GM19372 (cell line): ENCODE data around the gene KIAA1217.

Experiments used
- ATAC-seq: cut with Tn5 transposase; IDR thresholded peaks from one replicate; pipeline ENCODE4 v1.9.1; 2021; ENCODE audit warnings: mild to moderate bottlenecking, low read depth, moderate library complexity; ENCODE audit not compliant: unreplicated experiment

The KIAA1217 gene

DNA sequence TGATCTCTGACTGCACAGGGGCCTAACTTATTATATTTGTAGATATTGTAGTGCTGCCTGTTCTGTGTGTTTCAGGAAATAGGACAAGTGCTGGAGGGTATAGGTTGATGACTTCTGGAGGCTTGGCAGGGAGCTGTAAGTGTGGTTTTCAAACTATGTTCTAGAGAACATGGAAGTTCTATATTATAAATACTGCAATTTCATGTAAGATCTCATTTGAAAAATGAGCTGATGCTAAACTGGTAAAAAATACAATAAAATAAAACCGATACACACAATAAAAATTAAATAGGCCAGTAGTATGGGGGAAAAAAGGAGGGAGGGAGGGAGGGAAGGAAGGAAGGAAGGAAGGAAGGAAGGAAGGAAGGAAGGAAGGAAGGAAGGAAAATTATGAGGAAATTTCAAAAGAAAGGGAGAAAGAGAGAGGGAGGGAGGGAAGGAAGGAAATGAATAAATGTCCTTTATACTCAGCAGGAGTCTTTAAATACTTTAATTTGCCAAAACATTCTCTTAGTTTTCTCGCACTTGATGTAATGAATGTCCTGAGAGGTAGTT, 181.3 kb downstream of the KIAA1217 start:
- no peak for ATAC-seq

DNA sequence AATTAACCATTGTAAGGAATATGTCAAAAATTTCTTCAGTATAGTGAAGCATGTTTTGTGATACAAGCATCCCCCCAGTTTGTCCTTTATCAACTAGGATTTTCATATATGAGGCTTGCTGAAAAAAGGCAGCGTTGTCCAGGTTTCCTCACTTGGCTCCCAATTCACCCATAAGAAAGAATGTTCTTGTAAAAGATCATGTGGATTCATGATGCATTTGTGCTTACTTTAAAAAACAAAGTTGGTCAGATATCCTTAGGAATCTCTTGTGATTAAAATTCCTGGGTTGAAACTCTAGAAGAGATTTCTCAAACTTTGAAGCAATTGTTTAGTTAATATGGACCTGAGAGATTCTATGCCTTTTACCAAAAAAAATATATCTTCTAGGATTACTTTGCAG, 181.8 kb downstream of the KIAA1217 start:
- no peak for ATAC-seq

DNA sequence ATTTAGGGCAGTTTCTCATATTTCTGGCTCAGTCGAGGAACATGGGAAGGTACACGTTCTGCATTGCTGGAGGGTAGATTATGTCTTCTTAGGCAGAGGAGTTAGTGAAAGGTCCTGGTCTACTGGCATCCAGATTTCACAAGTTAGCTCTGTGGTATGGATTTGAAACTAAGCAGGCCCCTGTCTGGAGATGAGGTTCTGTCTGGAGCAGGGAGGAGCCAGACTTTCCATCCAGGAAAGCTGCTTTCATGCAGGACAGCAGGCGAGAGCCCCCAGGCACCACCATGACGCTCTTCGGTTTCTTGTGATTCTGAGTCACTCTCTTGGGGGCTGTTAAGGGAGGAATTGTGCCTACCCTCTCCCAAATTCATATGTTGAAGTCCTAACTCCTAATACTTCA, 184.3 kb downstream of the KIAA1217 start:
- no peak for ATAC-seq

DNA sequence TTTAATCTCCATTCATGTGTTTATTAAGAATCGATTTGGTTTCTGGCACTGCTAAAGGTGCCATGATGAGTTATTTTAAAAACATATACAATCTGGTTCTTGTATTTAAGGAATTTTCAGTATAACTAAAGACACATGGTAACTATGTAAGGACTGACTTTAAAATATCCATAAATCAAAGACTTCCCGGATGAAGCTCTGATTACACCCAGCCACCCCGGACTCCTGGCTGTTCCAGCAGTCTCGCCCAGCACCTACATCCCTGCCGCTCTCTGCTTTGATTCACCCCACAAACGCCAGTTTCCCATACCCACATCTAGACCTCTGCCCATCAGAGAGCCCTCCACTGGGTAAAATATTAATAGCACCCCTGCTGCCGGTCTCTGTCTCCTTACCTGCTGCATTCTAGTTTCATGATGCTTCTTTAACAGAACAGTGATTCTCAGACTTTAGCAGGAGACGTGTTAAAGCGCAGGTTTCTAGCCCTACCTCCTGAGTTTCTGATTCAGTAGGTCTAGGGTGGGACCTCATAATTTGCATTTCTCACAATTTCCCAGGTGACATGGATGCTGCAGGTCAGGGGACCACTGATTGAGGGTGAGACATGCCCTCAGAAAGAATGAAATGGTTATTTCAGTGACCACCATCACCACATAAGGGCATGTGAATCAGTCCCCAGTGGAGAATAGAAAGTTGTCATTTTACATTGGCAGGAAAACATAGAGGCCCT, 185.7 kb downstream of the KIAA1217 start:
- no peak for ATAC-seq

DNA sequence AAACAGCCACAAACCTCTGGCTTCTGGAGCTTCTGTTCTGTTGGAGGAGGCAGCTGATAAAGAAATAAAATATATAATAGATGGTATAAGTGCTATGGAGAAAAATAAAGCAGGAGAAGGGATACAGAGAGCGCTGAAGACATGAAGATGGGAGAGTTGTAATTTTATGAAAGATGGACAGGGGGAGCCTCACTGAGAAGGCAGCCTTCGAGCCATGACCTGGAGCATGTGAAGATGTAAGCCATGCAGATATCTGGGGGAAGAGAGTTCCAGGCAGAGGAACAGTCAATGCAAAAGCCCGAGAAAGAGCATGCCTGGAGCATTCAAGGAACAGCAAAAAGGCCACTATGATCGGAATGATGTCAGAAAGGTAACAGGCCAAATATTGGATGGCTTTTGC, 187.5 kb downstream of the KIAA1217 start:
- ATAC-seq, result no peak

DNA sequence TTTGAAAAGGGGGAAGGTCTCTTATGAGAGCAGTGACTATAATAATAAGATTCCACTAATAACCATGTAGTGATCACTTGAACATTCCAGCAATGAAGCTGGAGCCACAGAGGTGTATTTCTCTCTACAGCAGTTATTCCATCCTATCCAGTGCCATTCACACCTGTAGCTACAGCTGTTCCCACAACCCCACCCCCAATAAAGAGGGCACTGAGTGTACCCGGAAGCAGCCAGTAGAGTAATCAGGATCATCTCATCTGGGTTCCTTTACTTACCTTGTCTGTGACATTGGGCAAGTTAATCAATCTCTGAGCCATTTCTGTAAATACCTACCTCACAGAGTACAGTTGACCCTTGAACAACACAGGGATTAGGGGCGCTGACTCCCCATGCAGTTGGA, 188.7 kb downstream of the KIAA1217 start:
- no peak for ATAC-seq

DNA sequence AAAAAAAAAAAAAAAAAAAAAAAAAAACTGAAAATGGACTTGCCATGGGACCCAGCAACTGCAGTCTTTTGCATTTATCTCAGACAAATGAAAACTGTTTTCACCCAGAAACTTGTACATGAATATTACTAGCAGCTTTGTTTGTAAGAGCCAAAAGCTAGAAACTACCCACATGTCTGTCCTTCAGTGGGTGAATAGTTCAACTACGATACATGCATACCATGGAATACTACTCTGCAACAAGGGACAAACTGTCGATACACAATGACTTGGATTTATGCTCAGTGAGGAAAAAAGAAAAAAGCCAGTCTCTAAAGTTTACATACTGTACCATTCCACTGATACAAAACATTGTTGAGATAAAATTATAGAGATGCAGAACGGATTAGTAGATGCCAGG, 195.6 kb downstream of the KIAA1217 start:
- no peak for ATAC-seq

DNA sequence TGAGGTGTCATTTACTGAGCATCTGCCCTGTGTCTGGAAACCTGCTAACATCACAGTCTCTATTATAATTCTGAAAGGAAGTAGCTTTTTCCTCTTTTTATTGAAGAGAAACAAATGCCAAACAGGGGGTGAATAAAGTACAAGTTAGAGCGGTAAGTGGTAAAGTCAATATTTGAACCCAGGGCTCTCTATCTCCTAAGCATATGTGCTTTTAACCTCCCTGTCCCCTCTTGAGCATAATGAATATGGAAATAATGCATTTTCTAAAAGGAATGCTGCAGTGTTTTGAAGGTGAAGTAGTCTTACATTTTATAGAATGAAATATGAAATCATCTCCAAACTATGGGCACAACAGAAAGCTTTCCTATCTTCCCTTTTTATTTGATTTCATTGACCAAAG, 196.7 kb downstream of the KIAA1217 start:
- ATAC-seq, result no peak

DNA sequence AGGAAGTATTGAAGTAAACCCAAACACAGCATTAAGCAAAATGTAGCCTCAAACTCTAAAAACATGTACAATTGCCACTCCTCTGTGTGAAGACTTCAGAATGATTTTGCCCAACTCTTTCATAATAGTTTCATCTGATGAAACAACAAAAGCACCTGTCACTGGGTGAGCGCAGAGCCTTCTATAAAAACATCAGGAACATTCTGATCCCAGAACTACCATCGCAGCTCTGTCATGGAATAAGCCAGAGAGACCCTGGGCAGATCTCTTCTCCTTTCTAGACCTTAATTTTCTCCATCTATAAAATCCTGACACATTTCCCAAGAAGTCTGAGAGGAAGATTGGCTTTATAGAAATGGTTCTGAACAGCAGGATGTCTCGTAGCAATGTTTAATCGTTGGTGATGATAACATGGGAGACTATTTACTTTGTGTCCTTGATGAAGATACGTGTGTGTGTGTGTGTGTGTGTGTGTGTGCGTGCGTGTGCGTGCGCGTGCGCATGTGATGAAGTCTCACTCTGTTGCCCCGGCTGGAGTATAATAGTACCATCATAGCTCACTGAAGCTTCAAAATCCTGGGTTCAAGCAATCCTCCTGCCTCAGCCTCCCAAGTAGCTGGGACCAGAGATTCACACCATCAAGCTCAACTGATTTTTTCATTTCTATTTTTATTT, 198.0 kb downstream of the KIAA1217 start:
- no peak for ATAC-seq

DNA sequence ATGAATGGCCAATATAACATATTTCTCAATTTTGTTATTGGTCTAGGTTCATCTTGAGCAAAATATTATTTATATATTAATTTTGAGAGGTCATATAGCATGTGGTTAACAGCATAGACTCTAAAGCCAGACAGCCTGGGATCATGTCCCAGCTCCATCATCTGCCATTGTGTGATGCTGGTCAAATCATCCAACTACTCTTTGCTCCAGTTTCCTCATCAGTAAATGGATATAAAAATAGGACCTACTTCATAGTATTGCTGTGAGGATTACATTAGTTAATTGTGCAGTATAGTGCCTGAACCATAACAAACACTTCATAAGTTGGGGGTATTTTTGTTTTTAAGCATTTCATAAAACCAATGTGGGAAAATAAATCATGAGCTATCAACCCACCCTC, 199.0 kb downstream of the KIAA1217 start:
- ATAC-seq, result no peak

DNA sequence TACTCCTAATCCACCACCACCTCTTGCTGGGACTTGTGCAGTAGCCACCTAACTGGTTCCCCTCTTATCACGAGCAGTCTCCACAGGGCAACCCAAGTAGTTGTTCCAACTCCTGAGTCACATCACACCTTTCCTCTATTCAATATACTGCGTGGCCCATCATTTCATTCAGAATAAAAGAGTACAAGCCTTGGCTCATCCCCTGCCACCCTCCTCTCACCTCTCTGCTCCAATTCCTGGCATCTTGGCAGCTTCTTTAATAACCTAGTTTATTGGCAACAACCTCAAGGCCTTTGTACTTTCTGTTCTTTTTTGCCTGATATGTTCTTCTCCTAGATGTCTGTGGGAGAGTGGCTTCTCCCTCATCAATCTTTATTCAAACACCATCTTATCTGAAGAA, 199.4 kb downstream of the KIAA1217 start:
- no peak for ATAC-seq

DNA sequence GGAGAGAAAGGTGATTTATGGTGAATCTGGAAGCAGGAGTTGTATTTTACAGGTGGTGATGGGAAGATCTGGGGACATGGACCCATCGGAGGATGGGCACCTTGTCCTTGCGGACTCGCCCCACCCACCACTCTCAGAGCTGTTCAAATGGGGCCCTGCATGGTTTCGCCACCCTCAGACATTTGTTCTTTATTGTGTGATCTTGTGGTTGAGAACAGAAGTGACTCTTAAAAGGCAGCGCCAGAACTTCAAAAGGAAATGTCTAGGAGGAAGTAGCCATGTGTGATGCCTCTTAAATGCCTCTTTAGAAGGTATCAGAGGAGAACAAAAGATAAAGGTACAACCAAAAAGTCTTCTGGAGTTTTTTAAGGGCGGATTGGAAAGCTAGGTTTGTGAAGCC, 205.7 kb downstream of the KIAA1217 start:
- ATAC-seq, result no peak

DNA sequence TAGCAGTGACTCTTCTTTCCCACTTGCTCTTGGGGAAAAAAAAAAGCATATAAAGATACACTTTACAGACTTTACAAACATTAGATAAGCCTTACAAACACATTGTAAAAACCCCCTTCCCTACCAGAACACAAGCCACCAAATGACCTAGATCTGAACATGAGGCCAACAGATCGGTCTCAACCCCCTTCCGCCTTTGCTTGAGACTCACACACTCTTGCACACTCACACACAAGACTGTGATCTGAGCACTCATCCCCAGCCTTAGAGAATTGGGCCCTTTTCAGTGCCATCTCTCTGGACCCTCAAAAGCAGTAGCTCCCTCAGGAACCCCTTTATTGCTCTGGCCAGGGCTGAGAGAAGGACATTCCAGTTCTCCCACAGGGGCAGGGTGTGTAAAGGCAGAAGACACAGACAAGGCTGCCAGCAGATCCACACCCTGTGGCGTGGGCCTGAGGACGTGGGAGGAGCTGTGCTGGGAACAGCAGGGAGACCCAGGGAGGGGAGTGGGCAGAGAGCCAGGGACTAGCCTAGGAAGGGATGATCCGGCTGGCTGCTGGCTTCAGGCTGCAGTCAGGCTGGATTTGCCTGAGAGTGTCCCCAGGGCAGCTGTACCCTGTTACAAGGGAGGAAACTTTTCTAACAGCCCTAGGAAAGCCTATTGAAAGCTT, 206.7 kb downstream of the KIAA1217 start:
- no peak for ATAC-seq

DNA sequence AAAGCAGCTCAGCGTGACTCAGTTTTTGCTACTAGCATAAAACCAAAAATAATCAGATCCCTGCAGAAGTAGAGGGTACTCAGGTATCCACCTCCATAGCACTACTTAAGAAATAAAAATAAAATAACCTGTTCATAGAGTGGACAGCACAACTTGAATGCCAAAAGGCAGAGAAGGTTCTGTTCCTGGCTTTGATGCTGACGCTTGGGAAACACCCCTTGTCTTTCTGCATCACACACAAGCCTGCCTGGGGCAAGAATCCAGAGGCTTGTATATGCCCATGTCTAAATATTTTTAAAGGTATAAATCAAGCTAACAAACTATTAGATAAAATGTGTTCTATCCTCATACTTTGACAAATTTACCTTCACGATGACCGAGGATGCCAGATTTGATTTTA, 207.3 kb downstream of the KIAA1217 start:
- ATAC-seq, result no peak

DNA sequence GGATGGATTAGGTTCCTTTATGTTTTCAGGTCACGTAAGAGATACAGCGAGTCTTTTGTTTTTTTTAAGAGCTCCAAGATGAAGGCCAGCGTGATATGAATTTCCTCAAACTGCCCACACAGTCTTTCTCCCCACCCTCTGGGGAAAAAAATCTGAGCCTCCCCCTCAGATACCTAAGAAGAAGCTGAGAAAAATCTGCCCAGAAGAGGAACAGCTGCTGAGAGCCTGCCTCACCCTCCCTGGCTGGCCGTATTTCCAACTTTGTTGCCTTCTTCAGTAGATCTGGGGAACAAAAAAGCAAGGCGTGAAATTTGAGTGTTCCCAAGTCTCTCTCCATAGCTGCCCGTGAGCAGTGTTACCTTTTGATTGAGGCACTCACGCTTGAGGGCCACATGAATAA, 208.1 kb downstream of the KIAA1217 start:
- no peak for ATAC-seq

DNA sequence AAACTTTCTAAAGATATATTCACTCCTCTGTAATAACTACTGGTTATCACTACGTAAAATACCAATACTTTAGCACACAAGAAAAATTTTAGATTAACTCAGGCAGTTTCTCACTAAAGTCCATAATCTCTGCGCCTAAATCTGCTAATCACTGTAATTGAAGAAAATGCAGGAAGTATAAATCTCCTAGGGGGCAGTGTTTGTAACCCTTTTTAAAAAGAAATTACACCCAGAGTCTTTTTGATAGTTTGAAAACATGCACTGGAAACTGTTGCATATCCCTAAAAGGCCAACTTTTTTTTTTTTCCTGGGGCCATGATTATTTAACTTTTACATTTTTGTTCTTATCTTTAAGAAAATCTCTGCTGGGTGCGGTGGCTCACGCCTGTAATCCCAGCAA, 209.6 kb downstream of the KIAA1217 start:
- no peak for ATAC-seq

DNA sequence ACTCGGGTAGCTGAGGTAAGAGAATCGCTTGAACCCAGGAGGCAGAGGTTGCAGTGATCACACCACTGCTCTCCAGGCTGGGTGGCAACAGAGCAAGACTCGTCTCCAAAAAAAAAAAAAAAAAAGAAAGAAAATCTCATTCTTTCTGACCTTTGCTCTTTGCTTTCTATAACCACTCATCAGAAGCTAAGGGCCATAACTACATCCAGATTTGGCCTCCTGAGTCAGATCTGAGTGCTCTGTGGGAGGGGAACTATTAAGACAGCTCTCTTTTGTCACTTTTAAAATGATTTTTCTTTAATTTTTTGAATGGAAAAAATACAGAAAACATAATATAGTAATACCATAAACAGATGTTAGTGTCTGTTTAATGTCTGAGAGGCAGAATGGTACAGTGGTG, 210.1 kb downstream of the KIAA1217 start:
- ATAC-seq, result no peak

DNA sequence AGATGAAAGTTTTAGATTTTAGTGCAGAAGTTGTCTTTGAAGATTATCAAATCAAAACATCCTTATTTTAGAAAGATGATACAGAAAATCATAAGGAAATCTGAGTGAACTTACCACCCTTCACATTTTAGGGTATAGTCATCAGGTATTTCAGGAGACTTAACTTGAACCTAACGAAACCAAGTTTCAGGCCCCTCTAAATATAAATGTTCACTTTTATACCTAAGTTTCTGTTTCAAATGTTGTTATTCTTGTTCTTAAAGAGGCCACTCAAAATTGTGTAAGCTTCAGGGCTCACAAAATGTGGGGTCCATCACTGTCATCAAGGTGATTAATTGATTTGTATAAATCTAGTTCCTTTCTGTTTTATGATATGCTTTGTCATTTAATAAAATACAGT, 216.2 kb downstream of the KIAA1217 start:
- ATAC-seq, result no peak

DNA sequence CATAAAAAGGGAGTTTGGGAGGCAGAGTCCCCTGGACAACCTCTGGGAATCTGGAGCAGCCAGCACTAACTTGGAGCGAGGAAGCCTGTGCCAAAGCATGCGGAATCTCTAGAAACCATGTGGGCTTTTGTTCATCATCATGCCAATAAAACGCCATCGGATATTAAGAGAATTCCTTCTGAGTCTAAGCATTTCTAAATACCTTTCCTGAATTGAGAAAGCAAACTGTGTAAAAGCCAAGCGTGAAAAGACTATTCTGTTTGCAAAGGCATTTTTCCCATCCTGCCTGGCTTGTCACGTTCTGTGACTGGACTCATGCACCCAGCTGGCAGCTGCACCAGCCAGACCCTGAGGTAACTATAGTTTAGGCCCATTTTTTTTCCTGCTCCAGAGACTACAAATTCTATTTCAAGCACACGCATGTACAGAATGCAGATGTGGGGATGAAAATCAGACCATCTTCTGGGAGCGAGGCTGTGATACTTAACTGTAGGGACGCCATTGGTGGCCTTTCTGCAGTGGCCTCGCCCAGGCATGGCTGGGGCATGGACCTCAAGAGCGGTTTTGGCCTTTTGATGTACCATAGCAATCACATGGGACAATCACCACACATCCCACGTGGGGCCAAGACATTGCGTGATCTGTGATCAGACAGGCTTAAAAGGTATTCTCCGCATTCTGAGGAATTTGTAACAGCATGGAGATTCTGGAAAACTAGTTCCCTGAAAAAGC, 218.9 kb downstream of the KIAA1217 start:
- no peak for ATAC-seq

DNA sequence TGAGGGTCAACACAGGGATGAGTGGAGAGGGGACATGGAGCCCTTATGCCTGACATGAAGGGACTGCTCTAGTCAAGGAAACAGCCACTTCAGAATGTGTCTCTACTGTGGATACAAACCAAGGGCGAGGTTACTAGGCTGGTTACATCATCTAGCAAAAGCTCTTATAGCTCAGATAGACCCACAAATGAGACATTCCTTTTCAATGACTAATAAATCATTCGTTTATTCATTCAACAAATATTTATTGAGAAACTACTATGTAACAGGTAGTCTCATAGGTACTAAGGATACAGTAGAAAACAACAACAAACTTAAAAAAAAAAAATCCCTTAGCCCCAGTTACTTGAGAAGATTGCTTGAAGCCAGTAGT, 219.5 kb downstream of the KIAA1217 start:
- no peak for ATAC-seq

DNA sequence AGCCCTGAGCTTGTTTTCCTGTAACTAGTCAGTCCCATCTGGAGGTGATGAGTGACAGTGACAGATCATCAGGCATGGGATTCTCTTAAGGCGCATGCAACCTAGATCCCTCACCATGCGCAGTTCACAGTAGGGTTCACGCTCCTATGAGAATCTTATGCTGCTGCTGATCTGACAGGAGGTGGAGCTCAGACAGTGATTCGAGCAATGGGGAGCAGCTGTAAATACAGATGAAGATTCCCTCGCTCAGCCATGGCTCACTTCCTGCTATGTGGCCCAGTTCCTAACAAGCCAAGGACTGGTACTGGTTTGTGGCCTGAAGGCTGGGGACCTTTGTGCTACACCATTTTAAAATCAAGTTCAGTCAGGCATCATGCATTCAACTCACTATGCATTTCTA, 221.7 kb downstream of the KIAA1217 start:
- no peak for ATAC-seq
